ENCODE measurements around the gene WDR19. TPM values are rescaled to one million over a fixed set of nuclear protein-coding genes. Genes with fewer than 3 reads are reported as not detected.

The WDR19 gene
- total RNA-seq, 4 donors from 2014 or later: 23.1 to 57.6 (median 34.7) TPM

- Histone ChIP-seq H3K27ac (no peak overlapping the region), H3K4me3 (no peak overlapping the region), H3K27me3 (no peaks in the 10 kb centered on the region), H3K4me1 (no peaks in the 10 kb centered on the region), H3K36me3 (peaks cover 0 to 83% of the 10 kb centered on the region in 2 donors), H3K9me3 (no peaks in the 10 kb centered on the region)
- 94 to 100% methylated on average over 1 of the region's 1 CpG for WGBS, 2 donors (ENCODE audit: low coverage in 1 of 2)
- TF ChIP-seq EP300 (IDR thresholded peaks at IDR 0.05) (no peak), POLR2AphosphoS5 (IDR thresholded peaks at IDR 0.05) (no peak), CTCF (IDR thresholded peaks at IDR 0.05) (no peak), POLR2A (IDR thresholded peaks at IDR 0.05) (no peak)
- no peak for ATAC-seq
Measured at GRCh38 chr4:39233783-39234182, 51.5 kb downstream of the WDR19 start.

- Histone ChIP-seq H3K9me3 (no peaks in the 10 kb centered on the region), H3K4me3 (no peak overlapping the region), H3K27me3 (no peaks in the 10 kb centered on the region), H3K4me1 (no peaks in the 10 kb centered on the region), H3K27ac (no peak overlapping the region), H3K36me3 (peaks cover 0 to 84% of the 10 kb centered on the region in 2 donors)
- 93 to 100% methylated on average over 2 of the region's 2 CpGs for WGBS, 2 donors (ENCODE audit: low coverage in 1 of 2)
- ATAC-seq: no peak
- TF ChIP-seq CTCF (IDR thresholded peaks at IDR 0.05) (no peak), EP300 (IDR thresholded peaks at IDR 0.05) (no peak), POLR2A (IDR thresholded peaks at IDR 0.05) (no peak), POLR2AphosphoS5 (IDR thresholded peaks at IDR 0.05) (no peak)
Measured at GRCh38 chr4:39235021-39235420, 52.7 kb downstream of the WDR19 start.

- TF ChIP-seq POLR2A (IDR thresholded peaks at IDR 0.05) (no peak), CTCF (IDR thresholded peaks at IDR 0.05) (no peak), EP300 (IDR thresholded peaks at IDR 0.05) (no peak)
- Histone ChIP-seq H3K4me3 (no peak overlapping the region), H3K36me3 (peaks cover 0 to 86% of the 10 kb centered on the region in 2 donors), H3K9me3 (no peaks in the 10 kb centered on the region), H3K27me3 (no peaks in the 10 kb centered on the region), H3K4me1 (no peaks in the 10 kb centered on the region), H3K27ac (no peak overlapping the region)
- ATAC-seq: no peak
- whole genome bisulfite sequencing, 2 donors (ENCODE audit: low coverage in 1 of 2): 92 to 100% methylated on average over 2 of the region's 2 CpGs
Measured at GRCh38 chr4:39235696-39236095, 53.4 kb downstream of the WDR19 start.

- Histone ChIP-seq H3K4me3 (no peak overlapping the region), H3K27me3 (no peaks in the 10 kb centered on the region), H3K9me3 (no peaks in the 10 kb centered on the region), H3K4me1 (no peaks in the 10 kb centered on the region), H3K27ac (no peak overlapping the region), H3K36me3 (peaks cover 0 to 81% of the 10 kb centered on the region in 2 donors)
- ATAC-seq: no peak
- TF ChIP-seq POLR2A (IDR thresholded peaks at IDR 0.05): no peak
- WGBS, 2 donors (ENCODE audit: low coverage in 1 of 2): 73 to 89% methylated on average over 3 of the region's 3 CpGs
Measured at GRCh38 chr4:39237179-39237578, 54.9 kb downstream of the WDR19 start.

- ATAC-seq: no peak
- Histone ChIP-seq H3K4me1 (no peaks in the 10 kb centered on the region), H3K36me3 (peaks cover 0 to 66% of the 10 kb centered on the region in 2 donors), H3K27ac (no peak overlapping the region), H3K27me3 (no peaks in the 10 kb centered on the region), H3K9me3 (no peaks in the 10 kb centered on the region), H3K4me3 (no peak overlapping the region)
- WGBS, 2 donors (ENCODE audit: low coverage in 1 of 2): 88 to 97% methylated on average over 2 to 3 of the region's 3 CpGs
- TF ChIP-seq POLR2AphosphoS5 (IDR thresholded peaks at IDR 0.05): no peak
- TF ChIP-seq CTCF (IDR thresholded peaks at IDR 0.05): no peak
- TF ChIP-seq POLR2A (IDR thresholded peaks at IDR 0.05): no peak
- no peak for TF ChIP-seq EP300 (IDR thresholded peaks at IDR 0.05)
Measured at GRCh38 chr4:39243462-39243861, 61.1 kb downstream of the WDR19 start.

All from gastroesophageal sphincter (tissue), 4 donors.